SK-N-MC (cell line): ENCODE results near the gene MTMR3.
"Not testable (repeated sequence)": the region's sequence is repeated elsewhere in the genome, so short reads cannot be mapped to it uniquely, and the experiment has no call there.

Source experiments
- DNase-seq: peaks from one replicate; pipeline ENCODE4 v3.0.0-alpha.2; 2011; ENCODE audit warnings: low read depth, low spot score
- H3K27ac ChIP-seq: fragments of 200-600 bp; sonication (generic); 2 replicates; pipeline ENCODE4 v1.5.1; 2016; ENCODE audit warnings: mixed run types
- H3K36me3 ChIP-seq: fragments of 200-600 bp; sonication (generic); 2 replicates; pipeline ENCODE4 v1.6.1; 2017; ENCODE audit warnings: antibody characterized with exemption, low read length, mixed read lengths; ENCODE audit not compliant: insufficient read depth
- H3K4me3 ChIP-seq: fragments of 200-600 bp; sonication (generic); 2 replicates; pipeline ENCODE4 v1.5.1; 2016
- H3K9ac ChIP-seq: fragments of 200-600 bp; sonication (generic); 2 replicates; pipeline ENCODE4 v1.8.0; 2017; ENCODE audit warnings: mixed run types, mixed read lengths; ENCODE audit not compliant: insufficient read length
- H3K9me3 ChIP-seq: fragments of 200-600 bp; sonication (generic); 2 replicates; pipeline ENCODE4 v1.6.1; 2017; ENCODE audit warnings: low read depth, mild to moderate bottlenecking, antibody characterized with exemption, low read length, moderate library complexity, mixed read lengths
- EZH2 ChIP-seq: fragments of 200-600 bp; sonication (generic); IDR thresholded peaks from one replicate; pipeline ENCODE4 v1.6.1; 2017; ENCODE audit warnings: antibody characterized with exemption
- FOXP2 ChIP-seq: optimal IDR thresholded peaks from 2 replicates; pipeline ENCODE3; 2011; ENCODE audit warnings: mild to moderate bottlenecking, moderate library complexity; ENCODE audit not compliant: insufficient read depth; ENCODE audit errors: extremely low read length, control extremely low read depth
- POLR2AphosphoS5 ChIP-seq: IDR thresholded peaks from 2 replicates; pipeline ENCODE4 v1.6.1; 2012; ENCODE audit warnings: mild to moderate bottlenecking, low read depth, low read length, borderline replicate concordance

Gene MTMR3

DNA sequence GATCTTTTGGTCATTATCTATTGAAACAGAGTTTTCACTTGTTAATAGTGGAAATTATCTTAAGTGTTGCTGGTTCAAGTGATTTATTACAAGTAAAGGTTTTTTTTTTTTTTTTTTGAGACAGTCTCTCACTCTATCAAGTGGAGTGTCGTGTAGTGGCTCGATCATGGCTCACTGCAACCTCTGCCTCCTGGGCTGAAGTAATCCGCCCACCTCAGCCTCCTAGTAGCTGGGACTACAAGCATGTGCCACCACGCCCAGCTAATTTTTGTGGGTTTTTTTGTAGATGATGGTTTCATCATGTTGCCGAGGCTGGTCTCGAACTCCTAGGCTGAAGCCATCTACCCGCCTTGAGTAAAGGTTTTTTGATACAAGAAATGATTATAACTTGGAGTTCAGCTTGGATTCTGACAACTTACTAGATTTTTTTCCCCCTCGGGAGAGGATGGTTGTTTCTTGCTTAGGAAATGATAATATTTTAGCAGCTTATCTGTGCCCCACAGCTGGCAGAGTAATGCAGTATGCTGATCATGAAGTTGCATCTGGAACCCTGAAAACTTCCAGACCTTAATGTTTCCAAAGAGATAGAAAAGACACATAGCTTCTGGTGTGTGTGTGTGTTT, 68.9 kb downstream of the MTMR3 start:
- H3K9me3 ChIP-seq = no peaks in the 10 kb centered on the region
- DNase-seq = no peak
- H3K9ac ChIP-seq = no peak overlapping the region
- no peak overlapping the region for H3K4me3 ChIP-seq
- TF ChIP-seq EZH2 (no peak), FOXP2 (no peak), POLR2AphosphoS5 (no peak)
- H3K27ac ChIP-seq = no peak overlapping the region
- no peaks in the 10 kb centered on the region for H3K36me3 ChIP-seq

DNA sequence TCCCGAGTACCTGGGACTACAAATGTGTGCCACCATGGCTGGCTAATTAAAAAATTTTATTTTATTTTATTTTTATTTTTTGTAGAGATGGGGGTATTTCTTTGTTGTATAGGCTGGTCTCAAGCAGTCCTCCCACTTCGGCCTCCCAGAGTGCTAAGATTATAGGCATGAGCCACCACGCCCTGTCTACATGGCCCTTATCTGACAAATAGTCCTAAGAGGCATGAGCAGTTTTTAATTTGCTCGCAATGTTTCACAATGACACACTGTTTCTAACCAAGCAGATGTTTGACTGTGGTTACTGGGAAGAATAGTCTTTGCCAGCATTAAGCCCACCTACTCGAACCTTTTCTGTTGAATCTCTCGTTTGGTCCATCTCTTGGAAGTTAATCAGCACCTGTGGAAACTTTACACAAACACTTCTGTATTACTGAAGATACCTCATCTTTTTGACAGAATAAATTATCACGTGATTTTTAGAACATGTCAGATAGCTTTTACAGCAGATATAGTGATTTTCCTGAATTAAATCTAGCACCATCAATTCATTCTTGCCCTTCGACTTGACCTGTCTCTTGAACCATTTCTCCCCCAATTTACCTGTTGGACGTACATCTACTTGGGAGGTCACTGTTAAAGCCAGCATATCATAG, 71.4 kb downstream of the MTMR3 start:
- Histone ChIP-seq H3K9ac (no peak overlapping the region), H3K9me3 (no peaks in the 10 kb centered on the region), H3K27ac (no peak overlapping the region), H3K36me3 (no peaks in the 10 kb centered on the region), H3K4me3 (no peak overlapping the region)
- TF ChIP-seq POLR2AphosphoS5 = no peak
- no peak for TF ChIP-seq EZH2
- TF ChIP-seq FOXP2 = no peak
- no peak for DNase-seq

DNA sequence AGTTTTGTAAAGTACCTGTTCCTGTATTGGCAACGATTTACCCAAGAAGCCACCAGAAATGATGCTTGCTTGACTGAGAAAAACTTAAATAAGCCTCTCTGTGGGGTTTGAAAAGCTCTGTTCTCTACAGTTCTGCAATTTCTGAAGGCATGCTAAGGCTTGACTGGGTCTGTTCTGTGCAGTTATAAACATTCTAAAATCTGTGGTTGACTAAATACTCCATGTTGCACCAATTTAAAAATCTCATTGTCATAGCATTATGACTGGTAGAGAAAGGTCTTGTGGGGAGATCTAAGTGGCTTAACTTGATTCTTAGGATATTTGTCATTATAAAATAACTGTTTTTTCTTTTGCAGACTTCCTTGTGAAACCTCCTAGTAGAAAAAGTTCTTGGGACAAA, 73.7 kb downstream of the MTMR3 start:
- no peak overlapping the region for H3K4me3 ChIP-seq
- TF ChIP-seq POLR2AphosphoS5 (no peak), FOXP2 (no peak), EZH2 (no peak)
- H3K9me3 ChIP-seq = no peaks in the 10 kb centered on the region
- no peak for DNase-seq
- H3K36me3 ChIP-seq = no peaks in the 10 kb centered on the region
- no peak overlapping the region for H3K9ac ChIP-seq
- H3K27ac ChIP-seq = no peak overlapping the region

DNA sequence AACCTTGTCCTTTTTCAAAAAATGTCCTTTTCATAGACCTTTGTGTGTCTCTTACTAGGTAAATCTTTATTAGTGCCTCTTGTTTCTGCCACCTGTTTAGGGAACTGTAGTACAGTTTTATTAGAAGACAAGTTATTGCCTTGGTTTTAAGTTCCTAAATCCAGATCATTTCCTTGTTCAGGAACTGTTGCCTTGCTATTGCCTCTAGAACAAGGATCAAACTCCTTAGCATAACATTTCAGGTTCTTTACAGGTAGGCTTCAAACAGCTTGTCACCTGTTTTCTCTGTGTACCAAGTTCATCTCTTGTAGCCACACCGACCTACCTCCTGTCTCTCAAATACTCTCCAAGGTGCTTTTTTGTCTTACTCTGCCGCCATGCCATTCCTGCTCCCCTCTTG, 75.2 kb downstream of the MTMR3 start:
- H3K9ac ChIP-seq = no peak overlapping the region
- no peak overlapping the region for H3K4me3 ChIP-seq
- no peaks in the 10 kb centered on the region for H3K36me3 ChIP-seq
- no peak for DNase-seq
- TF ChIP-seq EZH2 (no peak), POLR2AphosphoS5 (no peak), FOXP2 (no peak)
- H3K27ac ChIP-seq = no peak overlapping the region
- H3K9me3 ChIP-seq = no peaks in the 10 kb centered on the region

DNA sequence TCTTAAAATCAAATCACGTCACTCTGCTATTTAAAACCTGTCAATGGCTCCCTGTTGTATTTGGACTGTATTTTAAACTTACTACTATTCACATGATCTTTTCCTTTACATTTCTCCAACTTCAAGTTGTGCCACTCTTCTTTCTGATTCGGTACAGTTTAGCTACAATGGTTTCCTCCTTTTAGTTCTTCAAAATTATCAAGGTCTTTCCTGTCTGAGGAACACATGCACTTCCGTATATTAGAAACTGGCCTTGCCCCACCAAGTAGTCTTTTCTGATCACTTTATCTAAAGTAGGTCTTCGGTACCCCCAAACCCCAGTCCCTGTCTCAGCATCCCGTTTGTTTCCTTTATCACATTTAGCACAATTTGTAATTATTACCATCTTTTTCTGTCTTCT, 81.8 kb downstream of the MTMR3 start:
- no peak for TF ChIP-seq POLR2AphosphoS5
- no peak for TF ChIP-seq FOXP2
- no peak for TF ChIP-seq EZH2
- no peaks in the 10 kb centered on the region for H3K9me3 ChIP-seq
- no peak overlapping the region for H3K27ac ChIP-seq
- no peaks in the 10 kb centered on the region for H3K36me3 ChIP-seq
- DNase-seq = no peak
- H3K9ac ChIP-seq = no peak overlapping the region
- H3K4me3 ChIP-seq = no peak overlapping the region

DNA sequence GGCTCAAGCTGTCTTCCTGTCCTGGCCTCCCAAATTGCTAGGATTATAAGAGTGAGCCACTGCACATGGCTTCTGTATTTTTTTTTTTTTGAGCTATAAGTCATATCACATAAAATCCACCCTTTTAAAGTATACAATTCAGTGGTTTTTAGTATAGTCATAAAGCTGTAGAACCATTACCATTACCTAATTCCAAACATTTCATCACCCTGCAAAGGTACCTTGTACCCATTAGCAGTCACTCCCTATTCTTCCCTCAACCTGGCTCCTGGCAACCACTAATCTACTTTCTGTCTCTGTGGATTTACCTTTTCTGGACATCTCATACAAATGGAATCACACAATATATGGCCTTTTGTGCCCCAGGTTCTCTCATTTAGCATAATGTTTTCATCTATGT, 84.5 kb downstream of the MTMR3 start:
- Histone ChIP-seq H3K9me3 (no peaks in the 10 kb centered on the region), H3K36me3 (no peaks in the 10 kb centered on the region), H3K4me3 (no peak overlapping the region), H3K27ac (no peak overlapping the region), H3K9ac (no peak overlapping the region)
- TF ChIP-seq FOXP2 = no peak
- TF ChIP-seq EZH2 = no peak
- TF ChIP-seq POLR2AphosphoS5 = no peak
- DNase-seq = no peak

DNA sequence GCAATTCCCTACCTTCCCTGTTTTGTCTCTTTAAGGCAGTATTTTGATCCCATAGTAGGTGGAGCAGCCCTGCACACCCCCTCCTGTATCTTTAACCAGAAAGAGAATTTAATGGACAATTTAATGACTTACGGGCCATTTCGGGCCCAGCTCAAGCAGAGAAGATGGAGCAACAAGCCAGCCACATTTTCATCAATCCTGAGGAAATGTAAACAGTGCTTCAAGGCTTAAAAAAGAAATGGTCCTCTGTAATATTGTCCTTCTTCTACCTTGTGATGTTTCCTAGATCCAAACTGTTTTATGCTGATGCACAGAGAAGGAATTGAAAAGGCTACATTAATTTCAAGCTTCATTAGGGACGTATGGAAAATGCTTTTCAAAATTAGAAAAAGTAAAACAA, 88.6 kb downstream of the MTMR3 start:
- no peak for DNase-seq
- no peak overlapping the region for H3K4me3 ChIP-seq
- H3K9ac ChIP-seq = no peak overlapping the region
- TF ChIP-seq POLR2AphosphoS5 (no peak), EZH2 (no peak), FOXP2 (no peak)
- no peaks in the 10 kb centered on the region for H3K9me3 ChIP-seq
- no peaks in the 10 kb centered on the region for H3K36me3 ChIP-seq
- H3K27ac ChIP-seq = no peak overlapping the region

DNA sequence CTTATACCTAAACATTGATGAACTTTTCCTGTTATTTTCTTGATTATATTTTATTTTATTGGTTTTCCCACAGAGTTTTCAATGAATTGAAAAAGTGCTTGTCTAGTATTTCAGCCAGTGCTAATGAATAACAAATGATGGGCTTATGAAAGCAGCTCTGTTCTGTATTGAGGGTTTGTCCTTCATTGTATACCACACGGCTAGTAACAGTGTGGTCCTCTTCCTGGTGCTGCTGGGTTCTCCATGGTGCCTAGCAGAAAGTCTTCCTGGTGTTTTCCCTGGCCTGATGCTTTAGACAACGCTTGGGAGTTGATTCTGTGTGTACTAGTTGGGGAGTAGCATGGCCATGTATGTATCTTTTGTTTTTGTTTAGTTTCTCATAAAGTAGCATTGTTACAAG, 89.1 kb downstream of the MTMR3 start:
- TF ChIP-seq FOXP2 = no peak
- no peak for TF ChIP-seq POLR2AphosphoS5
- no peaks in the 10 kb centered on the region for H3K36me3 ChIP-seq

DNA sequence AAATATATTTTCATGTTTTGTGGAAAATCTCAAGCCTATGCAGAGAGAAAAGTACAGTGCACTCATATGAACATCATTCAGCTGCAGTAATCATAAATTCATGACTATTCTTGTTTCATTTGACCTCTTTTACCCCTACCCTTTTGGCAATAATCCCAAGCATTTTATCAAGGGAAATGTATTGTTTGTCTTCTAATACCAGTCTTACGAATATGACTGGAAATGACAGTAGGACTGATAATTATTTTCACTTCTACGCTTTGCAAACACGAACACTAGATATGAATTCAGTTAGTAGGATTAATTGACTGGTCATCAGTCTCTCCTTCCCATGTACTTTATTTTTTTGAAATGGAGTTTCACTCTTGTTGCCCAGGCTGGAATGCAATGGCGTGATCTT, 90.3 kb downstream of the MTMR3 start:
- H3K9ac ChIP-seq = no peak overlapping the region
- no peak overlapping the region for H3K4me3 ChIP-seq
- no peaks in the 10 kb centered on the region for H3K9me3 ChIP-seq
- no peak for DNase-seq
- H3K27ac ChIP-seq = no peak overlapping the region
- TF ChIP-seq EZH2 = no peak
- no peak for TF ChIP-seq POLR2AphosphoS5
- no peak for TF ChIP-seq FOXP2
- H3K36me3 ChIP-seq = no peaks in the 10 kb centered on the region

More for the DNA sequence above, 89.1 kb downstream of the MTMR3 start:
- Histone ChIP-seq H3K9me3 (no peaks in the 10 kb centered on the region), H3K9ac (no peak overlapping the region), H3K4me3 (no peak overlapping the region), H3K27ac (no peak overlapping the region)
- no peak for DNase-seq

DNA sequence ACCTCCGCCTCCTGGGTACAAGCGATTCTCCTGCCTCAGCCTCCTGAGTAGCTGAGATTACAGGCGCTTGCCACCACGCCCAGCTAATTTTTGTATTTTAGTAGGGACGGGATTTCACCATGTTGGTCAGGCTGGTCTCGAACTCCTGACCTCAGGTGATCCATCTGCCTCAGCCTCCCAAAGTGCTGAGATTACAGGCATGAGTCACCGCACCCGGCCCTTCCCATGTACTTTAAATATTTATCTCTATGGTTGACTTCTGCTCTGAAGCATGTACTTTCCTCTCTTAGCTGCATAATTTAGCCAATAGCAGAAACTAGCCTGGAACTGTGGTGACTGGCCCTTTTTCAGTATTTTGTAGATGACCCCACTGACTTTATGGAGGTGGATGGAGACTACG, 90.7 kb downstream of the MTMR3 start:
- H3K4me3 ChIP-seq, H3K36me3 ChIP-seq, H3K9ac ChIP-seq, DNase-seq, H3K9me3 ChIP-seq, H3K27ac ChIP-seq: not testable (repeated sequence)
